ENCODE results near the gene MYO15B. TPM values are rescaled to one million over a fixed set of nuclear protein-coding genes. Genes with fewer than 3 reads are reported as not detected.

The MYO15B gene
- total and polyA plus RNA-seq, 2 of the 4 experiments (the other 2 are of a cell fraction) = 0.18 to 0.65 TPM

- POLR2A ChIA-PET (ENCODE audit: unreplicated experiment) = no interaction called here
- no peak for DNase-seq
- Histone ChIP-seq H3K9me1 (ENCODE audit: insufficient read depth, low read length) (no peaks in the 10 kb centered on the region), H3K4me2 (ENCODE audit: low read depth, low read length) (no peak overlapping the region), H3K9me3 (ENCODE audit: control insufficient read depth, insufficient read depth, low read length) (no peaks in the 10 kb centered on the region), H3K56ac (ENCODE audit: extremely low read depth, insufficient read depth, low read length) (no peak overlapping the region), H3K36me3 (ENCODE audit: control insufficient read depth, insufficient read depth, low read length) (peaks cover 27% of the 10 kb centered on the region), H2BK15ac (ENCODE audit: low read depth, low read length) (no peak overlapping the region), H3K27ac (ENCODE audit: insufficient read depth, low read length) (no peak overlapping the region), H3K14ac (replicated peaks; ENCODE audit: low read depth, low read length) (no peak overlapping the region), H4K20me1 (ENCODE audit: insufficient read depth, low read length) (no peaks in the 10 kb centered on the region), H3K4me1 (ENCODE audit: control insufficient read depth, insufficient read depth, low read length) (no peaks in the 10 kb centered on the region), H4K8ac (ENCODE audit: low read depth in 2 of 2, low read length in 2 of 2) (no peak overlapping the region), H3K18ac (ENCODE audit: low read depth, low read length) (no peak overlapping the region), H3K27me3 (ENCODE audit: control insufficient read depth, insufficient read depth, low read length) (no peaks in the 10 kb centered on the region), H3K4ac (ENCODE audit: low read depth, low read length) (no peak overlapping the region), H2AK9ac (replicated peaks; ENCODE audit: low read depth, low read length, poor library complexity) (no peak overlapping the region), H2AK5ac (ENCODE audit: low read depth, low read length) (no peak overlapping the region), H3K79me1 (ENCODE audit: low read depth in 1 of 2, low read length in 2 of 2) (no peaks in the 10 kb centered on the region; a peak in 1 of 4 replicates), H2BK120ac (ENCODE audit: low read depth, low read length) (no peak overlapping the region), H2BK20ac (ENCODE audit: low read depth, low read length) (no peak overlapping the region), H2BK5ac (ENCODE audit: low read depth, low read length, poor library complexity, severe bottlenecking) (no peak overlapping the region), H2AFZ (replicated peaks; ENCODE audit: low read length, poor library complexity) (no peak overlapping the region), H3K4me3 (ENCODE audit: insufficient read depth, low read depth, low read length) (no peak overlapping the region), H4K5ac (ENCODE audit: low read depth, low read length) (no peak overlapping the region), H3K23ac (ENCODE audit: low read depth, low read length) (no peak overlapping the region), H3K9ac (ENCODE audit: low read depth, low read length) (no peak overlapping the region), H4K91ac (ENCODE audit: insufficient read depth, low read depth, low read length) (no peak overlapping the region)
- in situ Hi-C loops (cut with MboI; ENCODE audit: low sequenced_read_pairs) (no loop called here), intact Hi-C loops (cut with micrococcal nuclease) (no loop called here), dilution Hi-C loops (cut with HindIII; ENCODE audit: low sequenced_read_pairs, unreplicated experiment) (no loop called here)
- no peak for TF ChIP-seq CEBPB (IDR thresholded peaks at IDR 0.05; ENCODE audit: low read depth, low read length)
- TF ChIP-seq FOS (IDR thresholded peaks at IDR 0.05; ENCODE audit: low read depth, low read length) = no peak
- no peak for TF ChIP-seq MXI1 (IDR thresholded peaks at IDR 0.05; ENCODE audit: borderline replicate concordance, low read depth, low read length)
- no peak for TF ChIP-seq RFX5 (IDR thresholded peaks at IDR 0.05; ENCODE audit: low read depth, low read length)
- TF ChIP-seq CTCF (conservative IDR thresholded peaks at IDR 0.05; ENCODE audit: low read depth, low read length) = no peak
- TF ChIP-seq POLR2A (IDR thresholded peaks at IDR 0.05; ENCODE audit: low read depth, low read length) = no peak
- TF ChIP-seq MAZ (IDR thresholded peaks at IDR 0.05; ENCODE audit: borderline replicate concordance, low read depth, low read length) = no peak
- no peak for TF ChIP-seq USF2 (IDR thresholded peaks at IDR 0.05; ENCODE audit: low read depth, low read length)
- no peak for TF ChIP-seq ELK1 (IDR thresholded peaks at IDR 0.05; ENCODE audit: borderline replicate concordance, low read depth, low read length)
- TF ChIP-seq CHD1 (IDR thresholded peaks at IDR 0.05; ENCODE audit: low read depth, low read length) = no peak
- TF ChIP-seq RAD21 (IDR thresholded peaks at IDR 0.05; ENCODE audit: low read length) = no peak
- no peak for TF ChIP-seq BHLHE40 (IDR thresholded peaks at IDR 0.05; ENCODE audit: low read depth, low read length)
- no peak for TF ChIP-seq SMC3 (IDR thresholded peaks at IDR 0.05; ENCODE audit: low read depth, low read length)
- no peak for TF ChIP-seq RCOR1 (IDR thresholded peaks at IDR 0.05; ENCODE audit: insufficient replicate concordance, low read length)
- TF ChIP-seq NFE2L2 (IDR thresholded peaks at IDR 0.05; ENCODE audit: low read depth, low read length) = no peak
- TF ChIP-seq MAFK (IDR thresholded peaks at IDR 0.05; ENCODE audit: low read depth, low read length) = no peak
- no TSS peak for BruUV-seq (replicated peaks)
- 100% methylated on average over 1 of the region's 6 CpGs; no CpG with 5 or more reads in 1 of the 2 experiments for WGBS, 2 experiments (ENCODE audit: extremely low coverage in 2 of 2, insufficient read length in 1 of 2)
- ATAC-seq (ENCODE audit: low read depth) = no peak
- CTCF ChIA-PET = interaction anchor here (0.9 kb wide), 1 partner anchor 101 kb away, joined by 3 read pairs; no protein-coding TSS in a partner anchor
These were observed 59.0 kb downstream of the MYO15B start for GRCh38 chr17:75646638-75646992.

Measured in IMR-90 (cell line).